NT2/D1 (cell line): ENCODE results near the gene ABR.
A peak's percentile ranks its signal among the peaks of the same experiment; 100 is the strongest.
"Not testable (repeated sequence)": the region's sequence is repeated elsewhere in the genome, so short reads cannot be mapped to it uniquely, and the experiment has no call there.

Experiments
- DNase-seq: peaks from one replicate; pipeline ENCODE4 v3.0.0-alpha.2; 2011; ENCODE audit warnings: low read depth, low spot score
- H3K27me3 ChIP-seq: 2 replicates; pipeline ENCODE4 v1.6.0; 2011; ENCODE audit warnings: mild to moderate bottlenecking; ENCODE audit not compliant: insufficient read length, insufficient read depth
- H3K36me3 ChIP-seq: 2 replicates; pipeline ENCODE4 v1.6.1; 2011; ENCODE audit warnings: mild to moderate bottlenecking, low read length, mixed read lengths; ENCODE audit not compliant: insufficient read depth, insufficient read length
- H3K4me1 ChIP-seq: 2 replicates; pipeline ENCODE4 v1.5.1; 2011; ENCODE audit not compliant: insufficient read depth, insufficient read length
- H3K4me3 ChIP-seq: 2 replicates; pipeline ENCODE4 v1.5.1; 2011; ENCODE audit warnings: low read depth; ENCODE audit not compliant: insufficient read length
- H3K9ac ChIP-seq: 2 replicates; pipeline ENCODE4 v1.6.0; 2011; ENCODE audit warnings: low read depth; ENCODE audit not compliant: insufficient read length
- H3K9me3 ChIP-seq: 2 replicates; pipeline ENCODE4 v1.5.1; 2011; ENCODE audit warnings: mild to moderate bottlenecking, low read length; ENCODE audit not compliant: insufficient read depth
- SUZ12 ChIP-seq: IDR thresholded peaks from 2 replicates; pipeline ENCODE4 v1.6.1; 2011; ENCODE audit not compliant: insufficient read length, insufficient read depth; ENCODE audit errors: extremely low read depth
- YY1 ChIP-seq: IDR thresholded peaks from 2 replicates; pipeline ENCODE4 v1.6.1; 2011; ENCODE audit not compliant: insufficient read length, insufficient read depth
- ZNF274 ChIP-seq: IDR thresholded peaks from 2 replicates; pipeline ENCODE4 v1.6.1; 2011; ENCODE audit warnings: mild to moderate bottlenecking, low read depth, low read length

The ABR gene

DNA sequence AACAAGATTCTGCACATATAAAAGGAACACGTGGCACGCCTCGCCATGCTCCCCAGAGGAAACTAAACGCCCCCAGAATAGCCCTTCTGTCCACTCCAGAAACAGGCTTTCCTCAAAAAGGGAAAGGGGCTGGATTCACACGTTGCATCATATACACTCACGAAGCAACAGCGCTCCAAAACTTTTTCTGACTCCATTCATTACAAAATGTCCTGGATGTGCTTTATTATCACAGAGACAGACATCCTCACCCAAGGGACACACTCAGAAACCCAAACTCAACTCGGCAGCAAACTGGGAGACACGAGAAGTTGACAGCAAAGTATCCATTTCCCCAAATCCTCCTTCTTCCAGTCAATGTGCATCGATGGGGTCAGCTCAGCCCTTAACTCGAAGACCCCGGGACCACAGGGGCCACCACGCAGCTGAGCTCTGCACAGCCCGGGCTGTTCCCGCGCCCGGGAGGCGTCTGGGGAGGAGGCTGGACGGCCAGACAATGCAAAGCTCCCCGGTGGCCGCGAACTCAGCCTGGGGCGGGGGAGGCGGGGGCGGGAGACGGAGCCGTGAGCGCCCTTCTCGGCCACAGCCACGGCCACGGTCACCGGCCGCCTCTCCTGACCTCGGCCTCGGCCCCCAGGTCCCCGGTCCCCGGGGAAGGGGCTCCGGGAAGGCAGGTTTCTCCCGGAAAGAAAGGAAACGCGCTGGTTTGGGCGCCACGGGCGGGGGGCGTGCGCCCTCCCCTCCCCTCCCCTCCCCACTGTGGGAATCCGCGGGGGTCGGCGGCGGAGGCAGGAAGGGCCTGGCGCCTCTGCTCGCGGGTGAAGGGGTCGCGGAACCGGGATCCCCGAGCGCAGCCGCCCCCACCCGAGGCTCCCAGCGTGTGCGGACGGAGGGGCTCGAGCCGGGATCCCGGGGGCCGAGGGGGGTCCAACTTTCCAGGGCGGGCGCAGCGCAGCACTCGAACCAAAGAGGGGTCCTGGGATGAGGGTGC is 201.4 kb downstream of the ABR start:
- no peaks in the 10 kb centered on the region for H3K9me3 ChIP-seq
- H3K9ac ChIP-seq, result peak overlapping the region; percentile 92
- peak overlapping the region; percentile 70 for H3K4me3 ChIP-seq
- H3K27me3 ChIP-seq, result no peaks in the 10 kb centered on the region
- H3K36me3 ChIP-seq, result peaks cover 19% of the 10 kb centered on the region
- TF ChIP-seq SUZ12 (no peak), ZNF274 (no peak), YY1 (no peak)
- H3K4me1 ChIP-seq, result no peaks in the 10 kb centered on the region
- DNase-seq, result no peak

DNA sequence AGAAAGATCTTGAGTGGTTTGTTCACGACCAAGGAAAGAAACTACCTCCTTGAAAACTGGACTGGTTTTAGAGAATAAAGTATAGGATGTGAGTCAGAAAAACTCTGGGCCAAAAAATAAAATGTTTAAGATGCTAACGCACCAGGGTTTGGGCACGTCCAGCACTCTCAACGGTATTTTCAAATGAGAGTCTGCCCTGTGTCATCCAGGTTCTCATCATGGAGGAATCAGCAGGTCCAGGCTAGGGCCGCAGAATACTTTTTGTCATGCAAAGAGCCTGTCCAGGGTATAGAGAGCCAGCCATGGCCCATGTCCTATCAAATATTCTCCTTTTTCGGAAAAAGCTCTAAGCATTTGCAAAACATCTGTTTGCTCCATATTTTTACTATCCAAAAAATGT is 202.6 kb downstream of the ABR start:
- Histone ChIP-seq H3K9ac (peak overlapping the region; percentile 21), H3K4me1 (peaks cover 3% of the 10 kb centered on the region), H3K9me3 (no peaks in the 10 kb centered on the region), H3K27me3 (no peaks in the 10 kb centered on the region), H3K4me3 (peak overlapping the region; percentile 70), H3K36me3 (peaks cover 19% of the 10 kb centered on the region)
- no peak for DNase-seq
- TF ChIP-seq YY1 (no peak), ZNF274 (no peak), SUZ12 (no peak)

DNA sequence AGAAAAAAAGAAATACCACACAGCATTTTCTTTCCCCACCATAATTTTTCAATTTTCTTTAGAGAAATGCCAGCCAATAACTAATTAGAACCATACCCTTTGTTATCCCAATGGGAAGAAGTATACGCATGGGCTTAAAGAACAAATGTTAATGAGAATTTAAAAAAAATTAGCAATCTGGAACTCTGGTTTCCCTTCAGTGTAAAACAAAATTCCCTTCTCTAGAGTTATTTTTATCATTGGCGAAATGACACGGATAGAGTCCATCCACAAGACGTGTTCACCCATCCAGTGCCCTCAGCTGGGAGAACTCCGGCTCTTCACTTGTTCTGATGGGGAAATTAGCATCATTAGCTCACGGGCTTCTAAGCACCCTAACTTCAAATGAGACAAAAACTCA is 203.5 kb downstream of the ABR start:
- Histone ChIP-seq H3K4me3 (no peak overlapping the region), H3K9me3 (no peaks in the 10 kb centered on the region), H3K27me3 (no peaks in the 10 kb centered on the region), H3K9ac (no peak overlapping the region), H3K4me1 (peaks cover 3% of the 10 kb centered on the region), H3K36me3 (peaks cover 21% of the 10 kb centered on the region)
- DNase-seq, result no peak
- no peak for TF ChIP-seq ZNF274
- TF ChIP-seq YY1, result no peak
- TF ChIP-seq SUZ12, result no peak

DNA sequence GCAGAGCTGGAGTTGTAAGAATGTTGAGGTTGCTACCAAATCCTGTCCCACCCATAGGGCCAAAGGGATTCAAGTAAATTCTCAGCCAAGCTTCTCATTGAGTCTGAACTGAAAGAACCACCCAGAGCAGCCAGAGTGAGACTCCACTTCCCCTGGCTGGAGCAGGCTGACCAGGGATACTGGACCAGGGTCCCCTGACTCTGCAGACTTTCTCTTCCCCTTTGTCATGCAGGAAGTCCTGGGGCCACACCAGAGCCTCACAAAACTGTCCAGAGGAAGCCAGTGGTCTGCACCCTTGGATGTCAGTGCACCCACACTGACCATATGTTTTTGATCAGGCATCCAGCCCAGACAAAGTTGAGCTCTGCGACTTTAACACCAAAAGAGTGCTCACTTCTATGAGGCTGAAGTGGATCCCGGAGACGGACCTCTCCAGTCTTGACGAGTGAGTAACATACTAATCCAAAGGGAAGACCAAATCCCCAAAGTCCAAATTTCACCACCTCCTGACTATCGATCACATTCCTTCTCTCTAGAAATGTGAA is 204.3 kb downstream of the ABR start:
- peaks cover 3% of the 10 kb centered on the region for H3K4me1 ChIP-seq
- no peak for TF ChIP-seq ZNF274
- TF ChIP-seq SUZ12, result no peak
- TF ChIP-seq YY1, result no peak

DNA sequence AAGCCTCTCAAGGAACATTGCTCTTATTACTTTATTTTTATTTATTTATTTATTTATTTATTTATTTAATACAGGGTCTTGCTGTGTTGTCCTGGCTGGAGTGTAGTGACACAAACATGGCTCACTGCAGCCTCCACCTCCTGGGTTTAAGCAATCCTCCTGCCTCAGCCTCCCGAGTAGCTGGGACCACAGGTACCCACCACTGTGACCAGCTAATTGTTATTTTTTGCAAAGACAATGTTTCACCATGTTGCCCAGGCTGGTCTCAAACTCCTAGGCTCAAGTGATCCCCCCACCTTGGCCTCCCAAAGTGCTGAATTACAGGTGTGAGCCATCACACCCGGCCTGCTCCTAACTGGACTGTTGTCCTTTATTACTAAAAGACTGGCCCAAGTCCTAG is 205.0 kb downstream of the ABR start:
- not testable (repeated sequence) for H3K9me3 ChIP-seq, H3K4me3 ChIP-seq, H3K27me3 ChIP-seq, H3K9ac ChIP-seq, DNase-seq, H3K4me1 ChIP-seq
- H3K36me3 ChIP-seq, result peaks cover 21% of the 10 kb centered on the region

More for the DNA sequence above, 204.3 kb downstream of the ABR start:
- no peaks in the 10 kb centered on the region for H3K27me3 ChIP-seq
- DNase-seq, result no peak
- H3K9me3 ChIP-seq, result no peaks in the 10 kb centered on the region
- no peak overlapping the region for H3K4me3 ChIP-seq
- peaks cover 21% of the 10 kb centered on the region for H3K36me3 ChIP-seq
- H3K9ac ChIP-seq, result no peak overlapping the region

DNA sequence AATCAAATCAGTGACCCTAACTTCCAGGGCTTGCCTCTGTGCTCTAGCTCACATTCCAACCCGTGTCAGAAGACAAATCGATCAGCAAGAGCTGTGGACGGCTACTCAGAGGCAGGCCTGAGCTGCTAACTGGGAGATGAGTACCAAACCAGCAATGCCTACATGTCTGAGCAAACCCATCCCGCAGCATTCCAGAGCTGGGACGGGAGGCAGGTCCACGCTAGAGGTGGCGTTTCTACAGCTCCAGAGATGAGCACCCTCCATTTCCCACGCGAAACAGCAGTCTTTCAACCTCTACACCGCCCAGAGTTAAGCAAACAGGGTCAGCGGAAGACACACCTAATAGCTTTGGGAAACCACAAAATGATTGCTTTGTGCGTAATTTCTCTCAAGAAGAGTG is 206.7 kb downstream of the ABR start:
- TF ChIP-seq ZNF274, result no peak
- no peak for TF ChIP-seq SUZ12
- TF ChIP-seq YY1, result no peak
- Histone ChIP-seq H3K27me3 (no peaks in the 10 kb centered on the region), H3K36me3 (peaks cover 23% of the 10 kb centered on the region), H3K9me3 (no peaks in the 10 kb centered on the region), H3K4me3 (no peak overlapping the region), H3K4me1 (peaks cover 3% of the 10 kb centered on the region), H3K9ac (no peak overlapping the region)
- no peak for DNase-seq

DNA sequence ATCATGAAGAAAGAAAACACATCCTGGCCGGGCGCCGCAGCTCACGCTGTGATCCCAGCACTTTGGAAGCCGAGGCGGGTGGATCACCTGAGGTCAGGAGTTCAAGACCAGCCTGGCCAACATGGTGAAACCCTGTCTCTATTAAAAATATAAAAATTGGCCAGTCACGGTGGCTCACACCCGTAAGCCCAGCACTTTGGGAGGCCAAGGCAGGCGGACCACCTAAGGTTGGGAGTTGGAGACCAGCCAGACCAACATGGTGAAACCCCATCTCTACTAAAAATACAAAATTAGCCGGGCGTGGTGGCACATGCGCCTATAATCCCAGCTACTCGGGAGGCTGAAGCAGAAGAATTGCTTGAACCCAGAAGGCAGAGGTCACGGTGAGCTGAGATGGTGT is 207.9 kb downstream of the ABR start:
- not testable (repeated sequence) for DNase-seq, H3K4me1 ChIP-seq, H3K27me3 ChIP-seq, H3K9me3 ChIP-seq, H3K9ac ChIP-seq, H3K4me3 ChIP-seq
- H3K36me3 ChIP-seq, result peaks cover 23% of the 10 kb centered on the region
